Measurements from ENCODE around the gene ICAM4.

DNA sequence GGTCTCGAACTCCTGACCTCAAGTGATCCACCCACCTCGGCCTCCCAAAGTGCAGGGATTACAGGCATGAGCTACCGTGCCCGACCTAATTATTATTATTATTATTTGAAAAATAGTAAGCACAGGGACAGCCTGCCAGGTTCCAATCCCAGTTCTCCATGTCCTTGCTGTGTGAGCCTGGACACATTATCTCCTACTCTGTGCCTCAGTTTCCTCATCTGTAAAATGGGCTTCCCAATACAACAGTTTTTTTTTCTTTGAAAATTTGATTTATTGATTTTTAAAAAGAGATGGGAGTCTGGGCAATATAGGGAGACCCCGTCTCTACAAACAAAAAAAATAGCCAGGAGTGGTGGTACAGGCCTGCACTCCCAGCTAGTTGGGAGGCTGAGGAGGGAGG, 19.6 kb downstream of the ICAM4 start:
- TF ChIP-seq EZH2phosphoT487 (IDR thresholded peaks at IDR 0.05; ENCODE audit: insufficient read depth, low read depth) (no peak), EZH2 (IDR thresholded peaks at IDR 0.05; ENCODE audit: insufficient read depth, poor library complexity, severe bottlenecking) (no peak)
